CD4-positive, alpha-beta T cell treated with Interleukin-17A for 1 hour (primary cell): Measurements from ENCODE around the gene FILIP1L.
A peak's percentile ranks its signal among the peaks of the same experiment; 100 is the strongest.

Source experiments
- DNase-seq: peaks from one replicate; pipeline ENCODE4 v3.0.0-alpha.2; 2020

Gene FILIP1L

DNA sequence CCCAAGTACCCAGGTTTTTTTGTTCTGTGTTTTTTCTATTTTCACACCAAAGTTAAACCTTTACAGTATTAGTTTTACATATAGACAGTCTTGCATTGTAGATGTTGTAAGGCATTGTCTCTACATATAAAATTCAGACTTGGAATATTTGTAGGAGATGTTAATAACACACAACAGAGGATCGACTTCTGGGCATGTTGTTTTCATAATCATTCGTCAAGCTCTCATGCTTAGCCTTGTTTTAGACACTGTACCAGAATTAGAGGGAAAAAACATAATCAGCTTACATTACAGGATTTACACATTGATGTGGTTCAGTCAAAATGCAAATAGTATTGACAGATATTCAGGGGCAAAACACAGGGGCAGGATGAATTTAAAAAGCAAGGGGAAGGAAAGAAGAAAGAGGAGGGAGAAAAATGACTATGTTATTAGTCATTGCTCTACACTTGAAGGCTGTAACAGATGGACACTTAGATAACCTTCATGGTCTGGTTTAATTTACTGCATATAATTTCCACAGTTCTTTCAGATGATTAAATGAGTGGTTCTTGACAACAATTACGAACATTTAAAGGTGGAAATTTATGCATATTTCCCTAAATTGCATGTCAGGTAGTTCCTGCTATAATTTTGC, 289.2 kb downstream of the FILIP1L start:
- no peak for DNase-seq

DNA sequence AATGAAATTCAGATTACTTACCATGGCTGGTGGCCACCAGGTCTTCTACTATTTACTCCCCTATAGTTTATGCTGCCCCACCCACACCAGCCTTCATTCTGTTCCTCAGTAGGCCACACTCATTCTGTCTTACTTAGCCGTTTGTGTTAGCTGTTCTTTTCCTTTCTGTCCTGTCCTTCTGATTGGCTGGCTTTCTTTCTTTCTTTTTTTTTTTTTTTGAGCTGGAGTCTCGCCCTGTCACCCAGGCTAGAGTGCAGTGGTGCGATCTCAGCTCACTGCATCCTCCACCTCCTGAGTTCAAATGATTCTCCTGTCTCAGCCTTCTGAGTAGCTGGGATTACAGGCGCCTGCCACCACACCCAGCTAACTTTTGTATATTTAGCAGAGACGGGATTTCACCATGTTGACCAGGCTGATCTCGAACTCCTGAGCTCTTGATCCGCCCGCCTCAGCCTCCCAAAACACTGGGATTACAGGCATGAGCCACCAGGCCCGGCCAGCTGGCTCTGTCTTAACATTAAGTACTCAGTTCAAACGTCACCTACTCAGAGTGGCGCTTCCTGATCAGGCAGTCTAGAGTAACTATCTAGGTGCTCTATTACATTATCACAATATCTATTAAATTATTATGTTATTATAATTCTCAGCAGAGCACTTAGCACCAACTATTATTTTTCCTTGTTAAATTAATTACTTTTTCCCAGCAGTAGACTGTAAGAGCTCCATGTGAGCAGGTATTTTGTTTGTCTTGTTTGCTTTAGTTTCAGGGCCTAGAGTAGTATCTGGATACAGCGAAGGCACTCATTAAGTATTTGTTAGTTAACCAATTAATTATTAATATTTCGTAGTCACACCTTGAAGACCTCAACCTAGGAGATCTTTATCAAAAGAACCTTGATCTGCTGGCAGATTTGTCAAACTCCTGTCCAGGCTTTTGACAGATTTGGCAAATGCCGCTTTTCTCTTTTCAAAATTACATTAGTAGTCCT, 290.3 kb downstream of the FILIP1L start:
- DNase-seq = no peak

DNA sequence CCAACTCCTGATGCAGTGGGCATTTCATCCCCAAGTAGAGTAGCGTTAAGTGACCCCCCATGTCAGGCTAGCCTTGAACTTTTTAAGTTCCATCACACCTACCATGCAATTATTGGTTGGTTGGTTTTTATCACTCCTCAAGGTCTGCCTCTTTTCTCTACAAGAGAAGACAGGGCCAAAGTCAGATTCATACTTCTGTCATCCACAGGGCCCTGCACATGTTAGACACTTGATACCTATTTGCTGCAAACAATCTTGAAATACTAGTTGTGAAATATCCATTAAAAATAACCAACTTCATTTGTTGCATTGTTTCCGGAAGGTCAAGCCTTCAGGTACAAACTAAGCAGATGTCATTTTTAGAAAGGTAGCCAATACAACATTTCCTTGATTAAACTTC, 295.5 kb downstream of the FILIP1L start:
- no peak for DNase-seq

DNA sequence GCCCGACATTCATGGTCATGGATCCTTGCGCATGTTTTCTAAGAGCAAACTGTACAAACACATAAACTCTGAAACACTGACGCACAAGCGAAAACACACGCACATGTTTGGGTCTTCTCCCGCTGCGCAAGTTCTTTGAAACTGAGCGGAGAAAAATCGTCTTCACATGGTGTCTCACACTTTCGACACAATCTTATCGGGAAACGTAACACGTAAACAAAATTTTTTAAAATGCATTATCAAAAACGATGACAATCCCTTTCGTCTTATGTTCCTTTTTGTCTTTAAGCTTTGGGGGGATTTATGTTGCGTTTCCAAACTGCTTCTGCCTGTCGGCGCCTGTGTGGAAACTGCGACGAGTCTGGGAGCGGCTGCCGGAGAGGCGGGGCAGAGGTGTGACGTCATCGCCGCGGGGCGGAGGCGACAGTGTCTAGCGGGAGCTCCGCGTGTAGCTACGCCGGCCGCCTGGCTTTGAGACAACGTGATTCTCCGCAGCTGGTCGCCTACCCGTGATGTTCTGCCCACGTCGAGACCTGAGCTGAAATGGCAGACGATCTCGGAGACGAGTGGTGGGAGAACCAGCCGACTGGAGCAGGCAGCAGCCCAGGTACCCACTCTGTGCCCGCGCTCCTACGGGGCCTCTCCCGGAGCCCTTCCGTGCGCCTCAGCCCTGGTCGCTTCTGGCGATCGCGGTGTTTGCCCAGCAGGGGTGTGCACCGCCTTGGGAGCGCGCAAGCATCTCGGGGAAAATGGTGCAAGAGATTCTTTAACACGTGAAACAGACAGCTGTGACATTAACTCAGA, 296.7 kb downstream of the FILIP1L start, which contains the start of gene CMSS1:
Gene CMSS1, plus strand, starts transcription at position 426 of the 804 bp plus-strand sequence.
- DNase-seq = peak; percentile 94

DNA sequence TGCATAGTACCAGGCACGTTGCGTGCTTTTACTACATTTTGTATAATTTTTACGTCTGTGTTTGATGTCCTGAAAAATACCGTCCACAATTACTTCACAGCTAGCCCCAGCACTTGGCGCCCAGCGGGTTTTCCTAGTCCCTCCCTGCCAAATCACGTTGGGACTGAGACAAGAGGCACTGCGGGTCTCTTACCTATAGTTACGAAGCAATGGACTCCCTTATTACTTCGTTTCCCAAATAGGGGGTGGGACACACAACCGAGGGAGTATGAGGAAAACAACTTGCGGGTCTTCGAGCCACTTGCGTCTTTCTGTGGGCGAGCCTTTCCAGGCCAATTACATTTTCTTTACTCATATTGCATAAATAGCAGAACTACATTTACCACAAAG, 297.3 kb downstream of the FILIP1L start:
- no peak for DNase-seq

DNA sequence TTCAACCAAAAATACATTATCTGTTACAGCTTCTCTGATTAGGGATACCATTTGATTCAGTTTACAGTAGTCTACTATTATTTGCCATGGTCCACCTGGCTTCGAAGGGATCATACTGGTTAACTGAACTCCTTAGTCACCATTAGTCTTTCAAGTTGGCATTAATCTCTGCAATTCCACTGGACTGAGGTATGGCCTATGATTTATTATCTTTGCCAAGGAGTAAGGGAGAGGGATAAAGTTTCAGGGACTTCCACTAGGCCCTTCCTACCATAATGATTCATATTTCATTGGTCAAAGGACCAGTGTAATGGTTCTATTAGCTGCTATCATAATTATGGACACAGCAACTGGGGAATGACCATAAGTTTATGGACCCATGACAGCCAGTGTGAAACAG, 303.9 kb downstream of the FILIP1L start:
- no peak for DNase-seq

DNA sequence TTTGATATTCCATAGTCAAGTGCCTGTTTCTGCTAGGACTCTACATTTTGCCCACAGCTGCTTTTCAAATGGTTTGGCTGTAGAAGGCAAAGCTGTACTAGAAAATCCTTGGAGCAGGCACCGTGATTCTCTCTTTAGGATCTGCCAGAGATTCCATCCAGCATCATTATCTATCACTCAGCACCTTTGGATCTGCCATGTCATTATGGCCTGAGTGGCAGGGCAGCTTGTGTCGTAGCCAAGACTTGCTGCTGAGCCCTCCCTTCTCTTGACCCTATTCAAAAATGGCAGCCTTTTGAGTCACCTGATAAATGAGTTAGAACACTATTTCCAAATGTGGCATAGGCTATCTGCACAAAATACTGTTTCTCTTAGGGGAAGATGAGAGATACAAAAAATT, 304.7 kb downstream of the FILIP1L start:
- no peak for DNase-seq

DNA sequence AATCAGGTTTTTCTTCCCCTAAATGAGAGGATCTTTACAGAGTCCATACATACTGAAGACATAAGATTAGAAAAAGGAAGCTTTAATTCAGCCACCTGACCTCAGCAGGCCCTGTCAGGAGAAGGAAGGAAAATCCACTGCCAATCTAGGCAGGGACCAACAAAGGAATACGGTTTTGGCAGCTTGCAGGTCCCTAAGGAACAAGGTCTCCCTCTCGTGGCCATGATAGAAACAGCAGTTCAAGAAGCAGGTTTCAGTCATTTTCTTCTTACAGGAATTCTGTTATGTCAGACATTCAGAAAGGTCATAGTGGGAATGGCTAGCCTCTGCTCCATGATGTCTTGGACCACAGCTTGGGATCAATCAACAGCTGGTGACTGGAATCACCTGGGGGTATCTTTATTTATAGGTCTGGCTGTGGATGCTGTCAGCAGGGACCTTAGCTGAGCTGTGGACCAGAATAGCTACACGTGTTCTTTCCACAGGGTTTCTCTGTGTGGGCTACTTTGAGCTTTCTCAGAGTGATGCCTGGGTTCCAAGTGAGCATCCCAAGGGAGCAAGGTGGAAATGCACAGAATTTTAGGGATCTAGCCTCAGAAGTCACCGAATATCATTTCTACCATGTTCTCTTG, 306.0 kb downstream of the FILIP1L start:
- DNase-seq = peak; percentile 58

DNA sequence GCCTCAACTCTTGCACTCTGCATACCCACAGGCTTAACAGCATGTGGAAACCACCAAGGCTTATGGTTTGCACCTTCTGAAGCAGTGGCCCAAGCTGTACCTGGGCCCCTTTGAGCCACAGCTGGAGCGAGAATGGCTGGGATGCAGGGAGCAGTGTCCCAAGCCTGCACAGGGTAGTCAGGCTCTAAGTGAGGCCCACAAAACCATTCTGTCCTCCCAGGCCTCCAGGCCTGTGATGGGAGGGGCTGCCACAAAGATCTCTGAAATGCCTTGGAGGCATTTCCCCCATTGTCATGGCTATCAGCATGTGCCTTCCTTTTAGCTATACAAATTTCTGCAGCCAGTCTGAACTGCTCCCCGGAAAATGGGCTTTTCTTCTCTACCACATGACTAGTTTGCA, 309.1 kb downstream of the FILIP1L start:
- no peak for DNase-seq

DNA sequence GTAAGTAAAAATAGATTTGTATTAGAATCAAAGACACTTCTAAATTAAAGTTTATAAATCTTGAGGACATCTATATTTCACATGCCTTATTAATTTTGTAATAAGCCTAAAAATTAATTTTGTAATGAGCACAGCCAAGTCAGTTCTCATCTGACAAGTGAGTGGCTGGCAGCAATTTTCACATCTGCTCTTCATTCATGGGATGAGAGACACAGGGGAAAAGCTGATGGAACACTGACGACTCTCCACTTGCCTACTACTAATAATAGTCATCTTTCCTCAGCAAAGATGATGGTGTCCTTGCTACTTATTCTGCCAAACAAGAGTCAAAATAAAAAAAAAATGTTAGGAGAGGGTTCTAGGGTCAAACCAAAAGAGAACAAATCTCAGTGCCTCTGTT, 311.0 kb downstream of the FILIP1L start:
- DNase-seq = no peak

DNA sequence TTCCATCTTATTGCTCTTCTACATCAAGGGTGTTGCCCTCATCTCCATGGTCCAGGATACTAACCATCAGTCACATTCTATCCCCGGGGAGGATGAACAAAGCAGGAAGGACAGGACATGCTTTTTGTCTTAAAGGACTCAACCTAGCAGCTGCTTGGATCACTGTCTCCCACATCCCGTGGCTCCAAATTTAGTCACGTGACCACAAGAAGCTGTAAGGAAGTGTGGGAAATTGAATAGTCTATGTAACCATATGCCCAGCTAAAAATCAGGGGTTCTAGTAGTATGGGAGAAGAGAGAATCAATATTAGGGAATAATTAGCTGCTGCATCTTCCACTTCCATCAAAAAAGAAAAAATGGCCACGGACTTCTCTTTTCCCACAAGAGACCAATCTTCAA, 314.9 kb downstream of the FILIP1L start:
- no peak for DNase-seq

DNA sequence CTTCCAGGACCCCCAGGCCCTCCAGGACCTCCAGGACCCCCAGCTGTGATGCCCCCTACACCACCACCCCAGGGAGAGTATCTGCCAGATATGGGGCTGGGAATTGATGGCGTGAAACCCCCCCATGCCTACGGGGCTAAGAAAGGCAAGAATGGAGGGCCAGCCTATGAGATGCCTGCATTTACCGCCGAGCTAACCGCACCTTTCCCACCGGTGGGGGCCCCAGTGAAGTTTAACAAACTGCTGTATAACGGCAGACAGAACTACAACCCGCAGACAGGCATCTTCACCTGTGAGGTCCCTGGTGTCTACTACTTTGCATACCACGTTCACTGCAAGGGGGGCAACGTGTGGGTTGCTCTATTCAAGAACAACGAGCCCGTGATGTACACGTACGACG, 318.7 kb downstream of the FILIP1L start:
- DNase-seq = no peak

DNA sequence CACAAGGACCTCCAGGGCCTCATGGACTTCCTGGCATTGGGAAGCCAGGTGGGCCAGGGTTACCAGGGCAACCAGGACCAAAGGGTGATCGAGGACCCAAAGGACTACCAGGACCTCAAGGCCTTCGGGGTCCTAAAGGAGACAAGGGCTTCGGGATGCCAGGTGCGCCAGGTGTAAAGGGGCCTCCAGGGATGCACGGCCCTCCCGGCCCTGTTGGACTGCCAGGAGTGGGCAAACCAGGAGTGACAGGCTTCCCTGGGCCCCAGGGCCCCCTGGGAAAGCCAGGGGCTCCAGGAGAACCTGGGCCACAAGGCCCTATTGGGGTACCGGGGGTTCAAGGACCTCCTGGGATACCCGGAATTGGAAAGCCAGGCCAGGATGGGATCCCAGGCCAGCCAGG, 319.8 kb downstream of the FILIP1L start:
- DNase-seq = no peak

DNA sequence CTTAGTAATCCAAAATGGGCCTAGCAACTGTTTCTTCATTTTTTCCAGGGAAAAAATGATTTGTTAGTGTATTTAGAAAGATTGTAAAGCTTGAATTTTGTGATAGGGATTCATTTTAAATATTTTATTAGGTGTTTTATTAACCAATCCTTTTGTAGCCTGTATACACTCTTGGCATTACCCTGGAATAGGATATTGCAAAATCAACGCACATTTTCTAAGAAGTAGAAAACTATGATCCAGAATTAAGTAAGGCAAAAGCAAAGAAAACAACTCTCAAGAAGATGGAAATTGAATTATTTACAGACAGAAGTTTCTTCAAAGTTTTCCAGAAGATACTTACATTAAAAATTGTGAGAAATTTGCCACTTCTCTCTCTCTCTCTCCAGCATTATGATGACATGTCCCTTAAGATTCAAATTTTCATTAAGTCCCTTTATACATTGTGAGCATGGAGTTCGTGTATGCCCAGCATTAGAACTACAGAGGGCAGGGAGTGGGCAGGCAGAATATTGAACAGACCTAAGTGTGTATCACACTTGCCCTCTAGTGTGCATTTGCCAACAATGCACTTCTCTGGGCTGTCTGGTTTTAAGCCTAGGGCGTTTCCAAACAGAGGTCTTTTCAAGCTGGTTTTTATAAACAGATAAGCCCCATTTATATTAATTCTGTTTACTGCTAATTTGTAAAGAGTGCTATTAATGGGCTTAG, 325.1 kb downstream of the FILIP1L start:
- peak; percentile 15 for DNase-seq
